HuH-7 (cell line): ENCODE measurements around the gene CD63.

Source experiments
- DNase-seq: peaks from one replicate; pipeline ENCODE4 v3.0.0; 2011; ENCODE audit warnings: low spot score

Gene CD63

DNA sequence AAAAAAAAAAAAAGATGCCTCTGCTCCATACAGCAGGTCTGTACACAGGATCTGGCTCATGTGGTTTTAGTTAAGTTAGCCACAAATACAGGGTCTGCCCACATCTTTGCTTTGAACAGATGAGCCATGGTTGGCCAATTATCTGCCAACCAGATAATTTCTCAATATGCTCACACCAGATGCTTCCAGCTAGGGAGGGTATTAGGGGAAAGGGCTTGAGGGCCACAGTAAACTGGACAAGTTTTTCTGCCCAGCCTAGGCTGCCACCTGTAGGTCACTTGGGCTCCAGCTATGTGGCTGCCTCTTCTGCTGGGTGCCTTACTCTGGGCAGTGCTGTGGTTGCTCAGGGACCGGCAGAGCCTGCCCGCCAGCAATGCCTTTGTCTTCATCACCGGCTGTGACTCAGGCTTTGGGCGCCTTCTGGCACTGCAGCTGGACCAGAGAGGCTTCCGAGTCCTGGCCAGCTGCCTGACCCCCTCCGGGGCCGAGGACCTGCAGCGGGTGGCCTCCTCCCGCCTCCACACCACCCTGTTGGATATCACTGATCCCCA, 7.8 kb downstream of the CD63 start:
- DNase-seq: peak; percentile 71

DNA sequence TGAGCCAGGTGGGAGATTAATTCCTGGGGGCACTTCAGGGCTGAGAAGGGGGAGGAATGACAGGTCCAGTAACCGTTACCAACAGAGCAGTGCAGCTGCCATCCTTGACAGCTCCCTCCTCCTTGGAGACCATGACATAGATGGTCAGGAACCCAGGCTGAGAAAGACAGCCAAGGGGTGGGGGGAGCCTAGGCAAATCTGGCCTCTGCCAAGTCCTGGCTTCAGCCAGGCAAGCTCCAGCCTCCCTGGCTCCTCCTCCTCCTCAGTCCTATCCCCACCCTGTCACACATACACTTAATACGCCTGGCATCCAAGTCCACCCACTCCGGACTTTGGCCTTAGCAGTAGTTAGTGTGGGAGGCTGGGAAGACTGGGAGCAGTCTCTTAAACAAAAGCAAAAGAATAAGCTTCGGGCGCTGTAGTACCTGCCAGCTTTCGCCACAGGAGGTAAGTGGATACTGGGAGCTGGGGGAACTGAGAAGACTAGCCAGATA, 8.7 kb downstream of the CD63 start, which contains the start of gene RDH5:
Gene RDH5 (plus strand): TSS at position 323 of the 494 bp plus-strand sequence. CDS start 792 bp downstream, outside the sequence.
- DNase-seq: peak; percentile 87

DNA sequence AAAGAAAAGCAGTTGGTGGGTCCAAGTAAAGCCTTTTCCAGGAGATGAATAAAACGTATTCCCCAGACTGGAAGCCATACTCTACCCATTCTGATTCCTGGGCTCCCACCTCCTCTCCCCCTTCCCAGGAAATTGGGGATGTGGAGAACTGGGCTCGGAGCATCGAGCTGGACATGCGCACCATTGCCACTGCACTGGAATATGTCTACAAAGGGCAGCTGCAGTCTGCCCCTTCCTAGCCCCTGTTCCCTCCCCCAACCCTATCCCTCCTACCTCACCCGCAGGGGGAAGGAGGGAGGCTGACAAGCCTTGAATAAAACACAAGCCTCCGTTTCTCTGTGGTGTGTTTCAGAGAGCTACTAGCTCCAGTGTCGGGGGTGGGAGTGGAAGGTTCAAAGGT, 9.4 kb downstream of the CD63 start:
- DNase-seq: no peak

DNA sequence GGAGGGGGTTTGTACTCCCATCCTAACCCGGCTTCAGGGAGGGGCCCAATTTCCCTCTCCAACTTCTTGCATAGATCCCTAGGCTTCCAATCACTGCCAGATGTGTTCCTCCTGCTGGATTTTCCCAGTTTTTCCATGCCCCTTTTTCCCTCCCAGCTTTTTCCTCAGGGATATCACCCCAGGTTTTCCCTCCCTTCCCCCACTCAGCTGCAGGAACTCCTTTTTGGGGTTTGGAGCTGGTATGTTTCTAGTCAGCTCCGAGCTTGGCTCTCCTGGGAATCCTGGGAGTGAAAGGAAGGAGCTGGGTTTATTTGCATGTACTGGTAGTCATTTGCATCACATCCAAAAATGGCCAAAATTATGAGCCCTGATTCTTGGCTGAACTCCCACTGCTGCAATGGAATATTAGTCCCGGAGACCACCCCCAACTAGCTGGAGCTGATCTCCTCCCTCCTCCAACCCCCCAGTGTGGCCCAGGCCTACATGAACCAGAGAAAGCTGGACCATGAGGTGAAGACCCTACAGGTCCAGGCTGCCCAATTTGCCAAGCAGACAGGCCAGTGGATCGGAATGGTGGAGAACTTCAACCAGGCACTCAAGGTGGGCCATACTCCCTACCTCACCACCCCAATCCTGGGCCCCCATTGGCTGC, 10.1 kb downstream of the CD63 start:
- no peak for DNase-seq

DNA sequence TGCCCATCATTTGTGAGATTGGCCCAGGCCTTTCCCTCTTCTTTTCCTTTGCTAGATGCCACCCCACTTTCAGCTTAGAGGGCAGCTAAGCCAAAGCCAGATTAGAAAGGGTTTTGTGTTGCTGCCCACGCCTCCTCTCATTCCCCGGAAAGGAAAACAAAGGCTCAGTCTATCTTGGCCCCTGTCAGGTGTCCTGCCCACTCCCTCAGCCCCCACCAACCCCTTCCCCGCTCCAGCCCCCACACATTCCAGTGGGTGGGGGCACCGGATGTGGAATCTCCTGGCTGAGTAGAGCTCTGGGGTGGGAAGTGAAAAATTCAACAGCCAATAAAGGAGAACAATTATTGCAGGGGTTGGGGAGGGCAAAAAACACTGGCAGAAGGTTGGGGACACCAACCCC, 10.8 kb downstream of the CD63 start:
- DNase-seq: no peak

DNA sequence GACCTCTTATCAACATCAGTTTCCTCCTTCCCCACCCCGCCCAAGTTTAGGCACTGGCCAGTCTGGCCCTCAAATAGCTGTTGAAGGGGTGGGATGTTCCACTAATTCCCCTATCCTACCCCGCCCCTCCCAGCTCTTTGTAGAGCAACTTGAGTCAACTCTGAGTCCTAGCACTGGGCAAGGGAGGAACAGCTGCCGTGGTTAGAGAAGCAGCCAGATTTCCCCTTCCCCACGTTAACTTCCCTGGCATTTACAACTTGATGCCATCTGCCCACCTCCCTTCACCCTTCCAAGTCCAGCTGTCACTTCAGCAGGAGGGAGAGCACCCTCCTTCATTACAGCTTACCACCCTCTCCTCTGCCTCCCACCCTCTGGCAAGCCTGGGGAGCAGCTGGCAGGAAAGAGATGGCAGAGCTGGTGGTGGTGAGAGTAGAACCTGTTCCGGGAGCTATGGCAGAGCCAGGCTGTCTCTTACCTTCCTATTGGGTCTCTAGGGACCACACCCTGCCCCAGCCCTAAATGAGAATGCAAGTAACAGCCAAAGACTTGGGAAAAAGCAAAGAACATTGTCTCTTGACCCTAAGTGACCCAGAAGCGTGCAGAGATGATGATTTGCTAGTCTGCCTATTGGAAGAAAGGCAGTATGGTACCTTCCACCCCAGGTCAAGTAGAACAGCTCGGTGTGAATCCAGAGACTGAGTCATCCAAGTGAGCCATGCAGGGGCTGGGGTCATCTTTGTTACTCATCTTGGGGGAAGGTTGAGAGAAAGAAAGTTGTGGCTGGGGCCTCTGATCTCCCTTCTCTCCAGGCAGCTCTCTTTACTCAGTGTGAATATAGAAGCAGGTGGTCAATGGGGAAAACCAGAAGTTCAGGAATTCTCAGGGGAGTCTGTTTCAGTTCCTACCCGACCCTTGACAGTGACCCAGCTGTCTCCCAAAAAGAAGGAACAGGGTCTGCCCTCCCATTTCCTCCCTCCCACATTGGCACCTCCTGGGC, 11.5 kb downstream of the CD63 start:
- DNase-seq: no peak

DNA sequence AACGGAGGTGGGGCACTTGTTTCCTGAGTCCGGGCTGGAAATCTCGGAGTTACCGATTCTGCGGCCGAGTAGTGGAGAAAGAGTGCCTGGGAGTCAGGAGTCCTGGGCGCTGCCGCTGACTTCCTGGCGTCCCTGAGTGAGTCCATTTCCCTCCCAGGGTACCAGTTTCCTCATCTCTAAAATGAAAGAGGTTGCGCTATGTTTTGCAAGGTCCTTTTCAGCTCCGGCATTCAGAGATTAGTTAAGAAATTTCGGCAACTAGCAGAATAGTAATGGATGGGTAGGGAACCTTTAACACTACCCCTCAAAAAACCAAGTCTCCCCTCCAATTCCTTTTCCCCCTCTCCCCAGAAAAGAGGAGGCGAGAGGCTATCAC, 12.2 kb downstream of the CD63 start:
- no peak for DNase-seq

DNA sequence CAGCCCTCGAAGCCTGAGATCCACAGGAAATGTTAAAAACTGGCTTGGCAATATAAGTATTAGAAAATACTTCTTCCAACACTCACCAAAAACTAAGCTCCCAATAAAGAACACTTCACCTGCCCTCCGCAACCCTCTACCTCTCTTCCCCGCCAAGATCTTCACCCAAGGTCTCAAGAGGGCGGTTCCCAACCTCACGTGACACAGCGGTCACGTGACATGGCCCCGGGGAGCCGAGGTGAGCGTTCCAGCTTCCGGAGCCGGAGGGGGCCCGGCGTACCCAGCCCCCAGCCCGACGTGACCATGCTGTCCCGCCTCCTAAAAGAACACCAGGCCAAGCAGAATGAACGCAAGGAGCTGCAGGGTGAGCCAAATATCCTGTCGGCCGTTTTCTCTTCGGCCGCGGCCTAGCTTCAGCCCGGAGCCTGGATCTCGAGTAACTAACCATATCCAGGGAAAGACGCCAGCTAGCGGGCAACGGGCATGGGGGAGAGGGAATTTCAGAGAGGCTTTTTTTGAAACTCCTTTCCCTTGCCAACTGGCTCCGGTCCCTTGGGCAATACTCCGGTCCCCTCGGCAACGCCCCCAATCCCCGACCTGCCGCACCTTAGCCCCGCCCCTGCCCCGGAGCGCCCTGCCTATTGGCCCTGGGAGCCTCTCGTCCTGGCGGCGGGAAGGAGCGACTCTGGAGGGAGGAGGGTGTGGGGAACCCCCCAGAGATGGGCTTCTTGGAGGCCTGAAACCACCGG, 12.8 kb downstream of the CD63 start, which contains the start of gene BLOC1S1:
Gene BLOC1S1 (plus strand): TSS at position 214 of the 749 bp plus-strand sequence. CDS start 6 bp downstream, at position 220.
- DNase-seq: peak; percentile 96

DNA sequence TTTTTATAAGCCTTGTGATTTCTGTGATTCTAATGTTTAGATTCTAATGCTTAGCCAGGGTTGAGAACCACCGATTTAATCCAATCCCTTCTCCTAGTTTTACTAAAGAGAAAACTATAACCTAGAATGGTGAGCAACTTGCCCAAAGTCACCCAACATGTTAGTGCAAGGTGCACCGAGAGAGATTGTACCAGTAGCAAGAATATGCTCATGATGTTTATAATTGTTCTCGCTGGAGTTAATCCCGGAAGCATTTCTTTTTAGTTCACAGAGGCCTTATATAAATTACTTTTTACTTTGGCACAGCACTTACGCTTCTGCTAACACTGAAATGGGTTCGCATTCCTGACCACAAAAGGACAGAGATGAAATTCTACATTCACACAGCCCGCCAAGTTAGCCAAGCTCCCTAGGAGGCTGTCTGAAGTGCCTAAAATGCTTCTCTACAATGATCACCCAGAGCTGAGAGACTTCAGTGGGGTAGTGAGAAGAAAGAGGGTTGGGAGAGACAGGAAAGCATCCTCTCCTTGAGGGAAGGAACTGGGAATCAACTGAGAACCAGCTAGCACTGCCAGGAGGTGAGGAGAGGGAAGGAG, 13.5 kb downstream of the CD63 start:
- DNase-seq: no peak

DNA sequence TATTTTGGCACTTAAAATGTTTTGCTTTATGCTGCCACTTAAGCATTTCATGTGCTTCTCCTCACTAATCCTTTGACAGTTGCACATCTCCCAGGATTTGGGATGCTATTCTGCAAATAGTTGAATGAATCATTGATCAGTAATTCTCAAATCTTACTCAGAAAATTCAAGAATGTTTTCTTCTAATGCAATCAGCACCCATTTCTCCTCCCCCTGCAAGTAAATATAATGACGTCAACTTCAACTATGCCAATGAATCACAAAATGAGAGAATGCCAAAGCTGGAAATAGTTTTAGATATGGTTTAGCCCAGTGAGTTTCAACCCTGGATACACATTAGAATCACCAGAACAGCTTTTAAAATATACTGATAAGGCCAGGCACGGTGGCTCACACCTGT, 15.1 kb downstream of the CD63 start:
- DNase-seq: no peak

DNA sequence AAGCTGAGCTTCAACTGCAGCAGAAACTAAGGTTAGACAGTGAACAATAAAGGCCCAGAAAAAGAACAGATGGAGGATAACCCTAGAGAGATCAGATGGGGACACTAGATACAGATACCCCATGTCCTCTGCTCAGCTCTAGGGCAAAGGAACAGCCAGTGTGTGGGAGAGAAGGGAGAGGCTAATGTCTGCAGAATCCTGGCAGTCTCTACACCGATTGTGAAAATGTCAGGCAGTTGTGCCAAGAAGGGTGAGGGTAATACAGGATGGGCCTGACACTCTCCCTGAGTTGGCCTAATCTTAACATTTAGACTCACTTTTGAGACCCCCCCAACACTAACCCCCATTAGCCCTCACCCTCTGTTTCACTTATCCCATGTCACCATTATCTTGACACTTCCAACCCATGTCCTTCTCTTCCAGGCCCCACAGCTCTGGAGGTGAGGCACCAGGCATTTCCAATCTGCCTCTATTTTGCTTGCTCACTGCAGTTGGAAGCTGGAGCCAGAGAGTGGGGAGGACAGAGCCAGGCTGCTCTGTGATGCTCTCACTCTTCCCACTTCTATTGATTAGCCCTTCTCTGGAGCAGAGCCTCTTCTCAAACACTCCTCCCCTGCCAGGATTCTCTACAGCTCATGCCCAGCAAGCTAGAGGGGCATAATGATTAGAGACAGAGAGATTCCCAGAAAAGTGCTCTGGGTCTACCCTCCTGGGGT, 16.0 kb downstream of the CD63 start:
- DNase-seq: no peak

DNA sequence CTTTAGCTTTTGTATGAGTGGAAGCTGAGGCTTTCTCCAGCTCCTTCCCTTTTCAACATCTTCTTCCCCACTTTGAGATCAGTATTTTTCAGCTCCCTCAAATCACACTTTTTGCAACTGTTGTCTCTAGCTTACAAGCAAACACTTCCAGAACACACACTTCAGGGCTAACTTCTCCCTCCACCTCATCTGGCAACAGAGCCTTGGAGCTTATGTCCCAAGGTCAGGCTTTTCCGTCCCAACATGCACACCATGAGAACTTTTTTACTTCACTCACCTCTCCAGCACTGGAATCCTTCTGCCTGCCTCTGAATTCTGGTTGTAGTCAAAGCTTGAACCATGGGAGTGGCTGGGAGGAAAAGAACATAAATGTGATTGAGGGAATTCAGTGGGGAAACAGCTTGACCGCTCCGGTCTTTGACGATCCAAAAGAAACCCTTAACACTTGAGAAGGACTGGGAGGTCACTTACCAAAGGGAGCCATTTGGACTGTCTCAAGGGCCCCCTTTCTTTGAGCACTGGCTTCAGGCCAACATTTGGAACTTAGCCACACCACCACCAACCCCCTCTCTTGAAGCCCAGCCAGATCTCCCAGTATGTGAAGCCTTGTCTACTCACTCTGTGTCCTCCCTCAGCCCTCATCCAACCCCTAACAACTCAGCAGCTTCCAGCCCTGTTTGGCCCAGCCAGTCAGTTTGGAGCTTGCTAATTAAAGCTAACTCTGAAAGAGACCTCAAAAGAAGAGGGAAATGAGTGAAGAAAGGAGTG, 16.8 kb downstream of the CD63 start:
- DNase-seq: no peak

DNA sequence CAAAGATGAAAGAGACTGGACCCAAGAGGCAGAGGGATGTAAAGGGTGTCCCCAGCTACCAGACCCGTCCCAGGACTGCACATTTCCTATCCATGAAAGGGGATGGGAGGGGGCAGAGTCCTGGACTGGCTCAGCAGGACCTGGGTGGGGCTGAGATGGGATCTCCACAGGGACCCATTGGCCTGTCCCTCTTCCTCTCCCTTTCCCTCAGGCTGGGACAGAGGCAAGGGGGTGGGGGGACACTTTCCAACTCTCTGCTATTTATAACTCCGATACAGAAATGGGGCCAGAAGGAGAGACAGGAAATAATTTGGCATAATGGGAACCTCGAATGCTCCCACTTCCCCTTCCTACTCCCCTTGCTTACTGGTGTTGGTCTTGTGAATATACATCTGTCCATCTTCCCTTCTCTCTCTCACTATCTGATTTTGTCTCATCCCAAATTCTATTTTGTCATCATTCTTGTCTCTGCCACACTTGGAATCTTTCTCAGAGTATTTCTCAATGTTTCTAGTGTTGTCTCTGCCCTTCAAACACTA, 20.0 kb downstream of the CD63 start:
- DNase-seq: no peak

DNA sequence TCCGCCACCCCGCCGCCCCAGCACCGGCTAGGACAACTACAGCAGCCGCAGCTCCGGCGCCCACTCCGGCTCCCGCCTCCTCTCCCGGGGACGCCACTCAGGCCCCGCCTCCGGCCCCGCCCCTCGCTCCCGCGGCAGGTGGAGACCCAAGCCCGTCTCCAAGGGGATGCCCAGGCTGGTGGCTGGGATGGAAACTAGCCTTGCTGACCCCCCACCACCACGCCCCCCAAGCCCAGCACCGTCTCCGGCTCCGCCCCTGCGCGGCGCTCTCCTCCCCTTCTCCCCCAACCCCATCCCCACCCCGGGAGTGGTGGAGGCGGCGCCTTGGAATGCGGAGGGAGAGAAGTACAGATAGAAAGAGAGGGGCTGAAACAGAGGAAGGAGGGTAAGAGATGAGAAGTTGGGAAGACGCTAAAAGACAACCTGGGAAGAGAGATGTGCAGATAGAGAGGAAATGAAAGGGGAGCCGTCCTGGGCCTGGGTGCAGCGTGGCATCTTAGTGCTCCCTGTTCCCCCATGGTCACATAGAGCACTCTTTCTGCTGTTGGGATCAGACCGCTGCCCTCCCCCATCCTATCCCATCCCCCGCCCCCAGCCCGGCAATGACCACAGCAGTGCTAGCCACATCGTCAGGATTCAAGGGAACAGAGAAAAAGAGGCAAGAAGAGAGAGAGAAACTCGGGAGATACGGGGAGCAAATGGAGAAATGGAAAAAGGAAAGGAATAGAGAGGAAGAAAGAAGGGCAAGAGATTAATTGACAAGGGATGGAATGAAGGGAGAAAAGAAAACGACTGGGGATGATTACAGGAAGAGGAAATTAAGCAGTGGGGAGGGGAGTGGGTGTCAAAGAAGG, 20.7 kb downstream of the CD63 start, which contains the start of gene ITGA7:
Gene ITGA7 (minus strand): TSS at position 64 of the 854 bp plus-strand sequence. CDS start 222 bp downstream, outside the sequence.
- peak; percentile 90 for DNase-seq

DNA sequence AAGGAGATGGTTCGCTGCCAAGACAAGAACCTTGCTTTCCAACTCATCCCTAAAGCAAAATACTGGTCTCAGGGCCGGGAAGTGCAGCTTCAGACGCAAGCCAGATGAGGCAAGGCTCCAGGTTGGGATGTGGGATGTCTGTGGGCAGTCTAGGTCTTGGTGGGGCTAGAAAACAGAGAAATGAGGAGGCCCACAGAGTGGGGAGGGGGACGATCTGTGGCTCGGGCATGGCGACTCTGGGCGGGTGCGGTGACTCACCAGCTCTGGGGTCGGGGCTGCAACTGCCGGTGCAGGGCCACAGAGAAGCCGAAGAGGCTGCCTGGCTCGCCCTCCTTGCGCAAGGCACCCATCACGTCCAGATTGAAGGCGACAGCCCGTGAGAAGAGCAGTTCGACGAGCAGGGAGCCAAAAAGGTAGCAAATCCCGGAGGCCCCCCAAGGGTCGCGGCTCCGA, 21.6 kb downstream of the CD63 start:
- DNase-seq: peak; percentile 47

DNA sequence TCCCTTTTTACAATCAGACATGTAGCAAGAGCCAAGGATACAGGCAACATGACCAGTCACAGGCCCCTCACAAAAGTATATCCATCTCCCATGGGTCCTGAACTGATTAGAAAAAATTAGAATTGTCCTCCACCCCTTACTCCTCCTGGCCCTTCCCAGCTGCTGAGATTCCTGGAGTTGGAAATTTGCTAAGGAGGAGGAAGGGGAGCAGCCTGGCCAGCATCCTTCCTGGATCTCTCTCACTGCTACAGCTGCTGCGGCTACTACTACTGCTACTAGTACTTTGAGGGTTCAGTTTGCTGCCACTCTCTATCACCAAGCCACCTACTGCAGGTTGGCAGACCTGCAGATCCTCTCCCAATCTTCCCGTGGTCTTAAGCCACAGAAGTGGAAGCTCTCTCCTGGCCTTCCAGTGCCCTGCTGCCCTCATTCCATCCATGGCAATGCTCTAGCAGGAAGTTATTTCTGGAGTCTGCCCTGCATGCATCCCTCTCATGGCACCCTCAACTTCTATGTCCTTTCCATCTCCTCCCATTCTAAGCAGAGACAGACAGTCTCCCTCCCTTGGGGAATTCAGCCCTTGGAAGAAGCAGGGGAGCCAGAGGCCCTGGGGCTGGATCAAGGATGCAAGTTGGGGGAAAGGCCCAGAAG, 22.1 kb downstream of the CD63 start:
- no peak for DNase-seq

DNA sequence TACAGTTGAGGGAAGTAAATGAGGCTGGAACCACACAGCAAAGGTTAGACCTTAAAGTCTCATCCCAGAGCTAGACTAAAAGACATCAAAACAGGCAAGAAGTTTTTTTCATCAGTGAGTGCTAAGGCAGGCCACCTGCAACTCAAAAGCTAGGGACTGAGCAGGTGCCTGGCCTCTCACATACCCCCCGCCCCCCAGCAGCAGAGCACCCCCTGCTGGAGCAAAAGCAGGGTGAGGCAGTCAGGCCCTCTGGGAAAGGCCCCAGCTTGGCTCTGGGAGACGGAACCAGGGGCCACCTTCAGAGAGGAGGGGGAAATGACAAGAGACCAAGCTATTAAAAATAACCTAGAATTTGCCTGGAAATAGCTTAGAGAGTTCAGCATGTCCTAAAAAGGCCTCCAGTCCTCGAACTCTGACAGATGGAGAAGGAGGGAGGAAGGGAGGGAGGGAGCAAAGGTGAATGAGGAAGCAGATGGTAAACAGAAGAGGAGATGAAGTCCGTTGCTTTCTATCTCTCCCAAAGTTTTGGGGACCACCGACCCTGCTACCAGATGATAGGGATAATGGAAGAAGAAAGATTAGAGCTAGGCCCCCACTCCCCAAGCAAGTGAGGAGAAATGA, 22.9 kb downstream of the CD63 start:
- DNase-seq: peak; percentile 61
